Astrocyte (in vitro differentiated cells and primary cell): ENCODE results near the gene HIPK2.

Experiments
- EZH2 ChIP-seq: IDR thresholded peaks from 2 replicates; pipeline ENCODE4 v1.6.1; 2012; ENCODE audit warnings: mild to moderate bottlenecking, low read length, inconsistent platforms; ENCODE audit not compliant: insufficient read depth
- TF ChIP-seq, protein P1 (sequence below): IDR thresholded peaks from 2 replicates; pipeline ENCODE4 v1.5.1; 2011; ENCODE audit warnings: low read depth, mild to moderate bottlenecking, inconsistent platforms, low read length, moderate library complexity; ENCODE audit not compliant: insufficient read depth

DNA sequence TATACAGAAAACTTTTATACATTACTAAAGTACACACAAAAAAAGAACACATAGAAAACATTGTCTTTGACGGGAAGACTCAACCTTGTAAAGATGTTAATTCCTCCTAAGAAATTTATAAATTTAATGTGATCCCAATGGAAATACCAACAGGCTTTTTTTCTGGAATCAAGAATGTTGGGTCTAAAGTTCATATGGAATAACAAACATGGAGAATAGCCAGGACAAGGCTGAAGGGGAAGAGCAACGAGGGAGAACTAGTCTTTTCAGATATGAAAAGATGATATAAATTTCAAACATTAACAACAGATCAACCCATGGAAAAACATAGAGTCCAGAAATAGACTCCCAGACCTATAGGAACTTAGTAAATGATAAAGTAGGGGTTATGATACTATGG is 19.8 kb downstream of the HIPK2 start:
- TF ChIP-seq, protein P1, sequence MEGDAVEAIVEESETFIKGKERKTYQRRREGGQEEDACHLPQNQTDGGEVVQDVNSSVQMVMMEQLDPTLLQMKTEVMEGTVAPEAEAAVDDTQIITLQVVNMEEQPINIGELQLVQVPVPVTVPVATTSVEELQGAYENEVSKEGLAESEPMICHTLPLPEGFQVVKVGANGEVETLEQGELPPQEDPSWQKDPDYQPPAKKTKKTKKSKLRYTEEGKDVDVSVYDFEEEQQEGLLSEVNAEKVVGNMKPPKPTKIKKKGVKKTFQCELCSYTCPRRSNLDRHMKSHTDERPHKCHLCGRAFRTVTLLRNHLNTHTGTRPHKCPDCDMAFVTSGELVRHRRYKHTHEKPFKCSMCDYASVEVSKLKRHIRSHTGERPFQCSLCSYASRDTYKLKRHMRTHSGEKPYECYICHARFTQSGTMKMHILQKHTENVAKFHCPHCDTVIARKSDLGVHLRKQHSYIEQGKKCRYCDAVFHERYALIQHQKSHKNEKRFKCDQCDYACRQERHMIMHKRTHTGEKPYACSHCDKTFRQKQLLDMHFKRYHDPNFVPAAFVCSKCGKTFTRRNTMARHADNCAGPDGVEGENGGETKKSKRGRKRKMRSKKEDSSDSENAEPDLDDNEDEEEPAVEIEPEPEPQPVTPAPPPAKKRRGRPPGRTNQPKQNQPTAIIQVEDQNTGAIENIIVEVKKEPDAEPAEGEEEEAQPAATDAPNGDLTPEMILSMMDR, result no peak
- no peak for TF ChIP-seq EZH2
